CD14-positive monocyte (primary cell): ENCODE results near the gene DTX1. TPM values are rescaled to one million over a fixed set of nuclear protein-coding genes. Genes with fewer than 3 reads are reported as not detected.
A peak's percentile ranks its signal among the peaks of the same experiment; 100 is the strongest.

Experiments
- DNase-seq, 3 donors: peaks; one replicate each; pipeline ENCODE4 v3.0.0-alpha.2; 2011 to 2022
- H2AFZ ChIP-seq: 2 replicates; pipeline ENCODE4 v1.6.0; 2012; ENCODE audit warnings: mild to moderate bottlenecking, low read depth, low read length, inconsistent platforms; ENCODE audit not compliant: insufficient read depth, poor library complexity, severe bottlenecking
- H3K27ac ChIP-seq, 2 donors: 1 replicate in 1 of 2; 2 replicates in 1 of 2; pipeline ENCODE4 v1.5.1; 2012 to 2013; ENCODE audit warnings: low read length in 2 of 2, control low read depth in 1 of 2, inconsistent platforms in 1 of 2, low read depth in 1 of 2, mild to moderate bottlenecking in 1 of 2
- H3K27me3 ChIP-seq, 2 donors: one replicate each; pipeline versions ENCODE4 v1.6.0 to v1.6.1; 2011 to 2013; ENCODE audit warnings: low read length in 2 of 2; ENCODE audit not compliant: control insufficient read depth in 2 of 2, insufficient read depth in 2 of 2
- H3K36me3 ChIP-seq, 2 donors: replicated peaks in 1 of 2; 1 replicate in 1 of 2; 2 replicates in 1 of 2; pipeline versions ENCODE4 v1.5.1 to v1.6.1; 2012 to 2013; ENCODE audit warnings: low read length in 2 of 2, control low read depth in 1 of 2, inconsistent platforms in 1 of 2, mild to moderate bottlenecking in 1 of 2; ENCODE audit not compliant: insufficient read depth in 2 of 2, control insufficient read depth in 1 of 2
- H3K4me1 ChIP-seq, 2 donors: 1 replicate in 1 of 2; 2 replicates in 1 of 2; pipeline versions ENCODE4 v1.5.1 to v1.6.1; 2012 to 2013; ENCODE audit warnings: low read length in 2 of 2, control low read depth in 1 of 2, inconsistent platforms in 1 of 2, mild to moderate bottlenecking in 1 of 2, moderate library complexity in 1 of 2; ENCODE audit not compliant: insufficient read depth in 2 of 2, control insufficient read depth in 1 of 2
- H3K4me2 ChIP-seq: replicated peaks from 2 replicates; pipeline ENCODE3; 2012; ENCODE audit warnings: low read length, moderate library complexity, mild to moderate bottlenecking; ENCODE audit not compliant: poor library complexity, severe bottlenecking; ENCODE audit errors: extremely low read depth
- H3K4me3 ChIP-seq, 3 experiments: fragments of 200-600 bp in 1 of 3; sonication (generic) in 1 of 3; replicated peaks in 1 of 3; 1 replicate in 2 of 3; 2 replicates in 1 of 3; pipeline ENCODE4 v1.5.1; 2011 to 2013; ENCODE audit warnings: low read length in 3 of 3, mild to moderate bottlenecking in 3 of 3, control low read depth in 2 of 3, low read depth in 2 of 3, inconsistent platforms in 1 of 3, moderate library complexity in 1 of 3
- H3K79me2 ChIP-seq: 2 replicates; pipeline ENCODE4 v1.6.0; 2012; ENCODE audit warnings: mild to moderate bottlenecking, control low read depth, inconsistent platforms, low read length, moderate library complexity; ENCODE audit not compliant: insufficient read depth
- H3K9ac ChIP-seq: 2 replicates; pipeline ENCODE4 v1.6.0; 2017; ENCODE audit warnings: low read length, mild to moderate bottlenecking; ENCODE audit not compliant: insufficient read depth, poor library complexity, severe bottlenecking
- H3K9me3 ChIP-seq, 2 donors: replicated peaks in 1 of 2; 1 replicate in 1 of 2; 2 replicates in 1 of 2; pipeline versions ENCODE4 v1.5.1 to v1.6.1; 2012 to 2013; ENCODE audit warnings: low read length in 2 of 2, control low read depth in 1 of 2; ENCODE audit not compliant: control insufficient read depth in 1 of 2, insufficient read depth in 1 of 2
- H4K20me1 ChIP-seq: 2 replicates; pipeline ENCODE4 v1.6.0; 2012; ENCODE audit warnings: mild to moderate bottlenecking, low read length, control low read depth, moderate library complexity; ENCODE audit not compliant: insufficient read depth
- H3K27ac Mint-ChIP-seq, 7 donors: one replicate each; pipeline ENCODE4 v1.8.0; 2020; ENCODE audit warnings: mild to moderate bottlenecking in 7 of 7, mixed read lengths in 7 of 7, moderate library complexity in 6 of 7, inconsistent platforms in 2 of 7
- H3K27me3 Mint-ChIP-seq, 3 donors: one replicate each; pipeline ENCODE4 v1.8.0; 2021 to 2022; ENCODE audit warnings: low read depth in 3 of 3, mild to moderate bottlenecking in 3 of 3, mixed read lengths in 3 of 3, moderate library complexity in 3 of 3, inconsistent platforms in 1 of 3
- H3K36me3 Mint-ChIP-seq, 2 donors: one replicate each; pipeline ENCODE4 v1.8.0; 2020; ENCODE audit warnings: mixed read lengths in 2 of 2, inconsistent platforms in 1 of 2, mild to moderate bottlenecking in 1 of 2
- H3K4me1 Mint-ChIP-seq: one replicate; pipeline ENCODE4 v1.8.0; 2020; ENCODE audit warnings: mild to moderate bottlenecking, mixed read lengths
- H3K4me3 Mint-ChIP-seq, 2 donors: one replicate each; pipeline ENCODE4 v1.8.0; 2020; ENCODE audit warnings: mild to moderate bottlenecking in 2 of 2, mixed read lengths in 2 of 2, moderate library complexity in 1 of 2
- H3K9me3 Mint-ChIP-seq, 7 donors: one replicate each; pipeline ENCODE4 v1.8.0; 2020 to 2022; ENCODE audit warnings: mixed read lengths in 7 of 7, mild to moderate bottlenecking in 6 of 7, moderate library complexity in 6 of 7, inconsistent platforms in 2 of 7
- WGBS: methylation state at CpG from one replicate; pipeline ENCODE4 v1.1.5; 2013; ENCODE audit warnings: missing lambda C conversion rate; ENCODE audit not compliant: insufficient coverage; 5-methylcytosine and 5-hydroxymethylcytosine counted together
- intact Hi-C, 2 donors: fragments of 100-400 bp; cut with micrococcal nuclease; formaldehyde crosslinking; loops; one replicate each; pipeline versions ENCODE4 v1.15.0 to v1.15.1; 2023
- polyA plus RNA-seq, 3 donors: library from polyadenylated mRNA; depleted of rRNA in 1 of 3; unstranded in 2 of 3; stranded (reverse) in 1 of 3; fragments of 300-500 nt in 2 of 3; fragments of >200 nt in 1 of 3; fragmentation: Illumina TruSeq in 2 of 3; gene quantifications; 1 replicate in 2 of 3; 2 replicates in 1 of 3; pipeline ENCODE4 v1.2.3, GENCODE V29; 2012 to 2021
- TF ChIP-seq, protein P1 (sequence below): fragments of 200-600 bp; IDR thresholded peaks from one replicate; pipeline ENCODE4 v1.8.0; 2022; ENCODE audit warnings: antibody characterized with exemption, mild to moderate bottlenecking

The DTX1 gene
- polyA plus RNA-seq, 3 donors: 0.04 TPM; not detected in 1

DNA sequence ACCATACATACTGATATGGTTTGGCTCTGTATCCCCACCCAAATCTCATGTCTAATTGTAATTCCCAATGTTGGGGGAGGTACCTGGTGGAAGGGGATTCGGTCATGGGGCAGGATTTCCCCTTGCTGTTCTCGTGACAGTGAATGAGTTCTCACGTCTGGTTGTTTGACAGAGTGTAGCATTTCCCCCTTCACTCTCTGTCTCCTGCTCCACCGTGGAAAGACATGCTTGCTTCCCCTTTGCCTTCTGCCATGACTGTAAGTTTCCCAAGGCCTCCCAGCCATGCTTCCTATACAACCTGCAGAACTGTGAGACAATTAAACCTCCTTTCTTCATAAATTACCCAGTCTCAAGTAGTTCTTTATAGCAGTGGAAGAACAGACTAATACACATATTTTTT, 28.8 kb upstream of the DTX1 start:
- 27% methylated on average over 3 of the region's 4 CpGs for WGBS
- TF ChIP-seq, protein P1, sequence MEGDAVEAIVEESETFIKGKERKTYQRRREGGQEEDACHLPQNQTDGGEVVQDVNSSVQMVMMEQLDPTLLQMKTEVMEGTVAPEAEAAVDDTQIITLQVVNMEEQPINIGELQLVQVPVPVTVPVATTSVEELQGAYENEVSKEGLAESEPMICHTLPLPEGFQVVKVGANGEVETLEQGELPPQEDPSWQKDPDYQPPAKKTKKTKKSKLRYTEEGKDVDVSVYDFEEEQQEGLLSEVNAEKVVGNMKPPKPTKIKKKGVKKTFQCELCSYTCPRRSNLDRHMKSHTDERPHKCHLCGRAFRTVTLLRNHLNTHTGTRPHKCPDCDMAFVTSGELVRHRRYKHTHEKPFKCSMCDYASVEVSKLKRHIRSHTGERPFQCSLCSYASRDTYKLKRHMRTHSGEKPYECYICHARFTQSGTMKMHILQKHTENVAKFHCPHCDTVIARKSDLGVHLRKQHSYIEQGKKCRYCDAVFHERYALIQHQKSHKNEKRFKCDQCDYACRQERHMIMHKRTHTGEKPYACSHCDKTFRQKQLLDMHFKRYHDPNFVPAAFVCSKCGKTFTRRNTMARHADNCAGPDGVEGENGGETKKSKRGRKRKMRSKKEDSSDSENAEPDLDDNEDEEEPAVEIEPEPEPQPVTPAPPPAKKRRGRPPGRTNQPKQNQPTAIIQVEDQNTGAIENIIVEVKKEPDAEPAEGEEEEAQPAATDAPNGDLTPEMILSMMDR: no peak
- intact Hi-C loops: loop anchor here in 1 of 2 donors (2.0 kb wide), 1 partner anchor 35 kb away; no protein-coding TSS in a partner anchor
- H3K36me3 Mint-ChIP-seq: no peaks in the 10 kb centered on the region
- Histone ChIP-seq H2AFZ (no peak overlapping the region), H4K20me1 (no peaks in the 10 kb centered on the region), H3K27me3 (peaks cover 0 to 3% of the 10 kb centered on the region in 2 donors), H3K9ac (no peak overlapping the region), H3K36me3 (no peaks in the 10 kb centered on the region), H3K9me3 (no peaks in the 10 kb centered on the region), H3K4me3 (no peak overlapping the region), H3K27ac (no peak overlapping the region), H3K4me2 (no peak overlapping the region), H3K79me2 (no peaks in the 10 kb centered on the region), H3K4me1 (no peaks in the 10 kb centered on the region)
- no peak overlapping the region for H3K27ac Mint-ChIP-seq
- no peak for DNase-seq
- H3K4me1 Mint-ChIP-seq: peaks cover 3% of the 10 kb centered on the region
- no peak overlapping the region for H3K4me3 Mint-ChIP-seq
- peaks cover 0 to 2% (median 0%) of the 10 kb centered on the region in 7 donors for H3K9me3 Mint-ChIP-seq
- peaks cover 5 to 13% (median 11%) of the 10 kb centered on the region in 3 donors for H3K27me3 Mint-ChIP-seq

DNA sequence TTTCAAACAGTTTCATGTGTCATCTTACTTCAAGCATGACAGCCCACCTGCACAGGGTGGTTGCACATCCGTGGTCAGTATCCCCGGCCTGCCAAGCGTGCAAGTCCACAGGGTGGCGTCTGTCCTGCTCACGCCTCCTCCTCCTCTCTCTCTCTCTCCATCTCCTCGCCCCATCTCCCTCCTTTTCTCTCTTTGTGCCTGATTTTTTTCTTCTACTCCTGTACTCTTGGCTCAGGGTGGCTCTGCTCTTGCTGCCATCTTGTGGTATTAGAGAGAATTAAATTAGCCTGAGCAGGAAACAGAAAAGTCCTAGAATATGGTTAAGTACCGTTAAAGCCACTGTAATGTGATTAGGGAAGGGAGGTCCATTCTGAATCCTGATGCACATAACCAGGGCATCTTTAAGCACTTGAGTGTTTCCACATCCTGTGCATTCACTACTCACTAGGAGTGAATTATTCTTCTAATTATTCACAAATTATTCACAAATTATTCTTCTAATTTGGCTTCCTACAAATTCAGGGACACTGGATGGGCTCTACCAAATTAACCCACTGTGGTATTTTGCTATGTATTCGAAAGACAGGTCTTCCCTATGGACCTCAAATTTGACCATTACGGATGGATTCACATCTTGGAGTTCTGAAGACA, 25.5 kb upstream of the DTX1 start:
- Histone ChIP-seq H3K79me2 (no peaks in the 10 kb centered on the region), H3K27me3 (peaks cover 0 to 3% of the 10 kb centered on the region in 2 donors), H3K27ac (no peak overlapping the region), H3K36me3 (no peaks in the 10 kb centered on the region), H3K4me3 (no peak overlapping the region), H3K4me2 (no peak overlapping the region), H3K4me1 (no peaks in the 10 kb centered on the region), H4K20me1 (no peaks in the 10 kb centered on the region), H3K9ac (no peak overlapping the region), H2AFZ (no peak overlapping the region), H3K9me3 (no peaks in the 10 kb centered on the region)
- DNase-seq: peak; percentile 12 to 46 (median 32)
- peaks cover under 1 to 11% (median 11%) of the 10 kb centered on the region in 3 donors for H3K27me3 Mint-ChIP-seq
- H3K36me3 Mint-ChIP-seq: no peaks in the 10 kb centered on the region
- H3K4me3 Mint-ChIP-seq: no peak overlapping the region
- TF ChIP-seq, protein P1: peak; percentile 83
- no peak overlapping the region for H3K27ac Mint-ChIP-seq
- peaks cover 0 to 5% (median 0%) of the 10 kb centered on the region in 7 donors for H3K9me3 Mint-ChIP-seq
- WGBS: 11% methylated on average over 5 of the region's 9 CpGs
- intact Hi-C loops: loop anchor here in 1 of 2 donors (10.0 kb wide), 1 partner anchor 126 kb away; the partner anchor contains the start of gene OAS1
- peaks cover 3% of the 10 kb centered on the region for H3K4me1 Mint-ChIP-seq
